Pancreas (tissue), 10 donors: ENCODE data around the gene PIK3C3. TPM values are rescaled to one million over a fixed set of nuclear protein-coding genes. Genes with fewer than 3 reads are reported as not detected.
A peak's percentile ranks its signal among the peaks of the same experiment; 100 is the strongest.

Experiments used
- ATAC-seq, 4 donors: fragments of 200-7000 bp; cut with Tn5 transposase; one replicate each; pipeline versions ENCODE4 v1.8.0 to v1.9.1; 2020; ENCODE audit warnings: mild to moderate bottlenecking in 4 of 4, moderate library complexity in 4 of 4
- DNase-seq, 6 donors: peaks; one replicate each; pipeline ENCODE4 v3.0.0-alpha.2; 2020
- FAIRE-seq: peaks from 2 replicates; lab custom pipeline; 2012; peaks lifted over from hg19 to GRCh38; lab: Jason Lieb, UNC
- H3K27ac ChIP-seq, 4 donors: fragments of 200-600 bp; sonication (generic); 1 replicate in 3 of 4; 2 replicates in 1 of 4; pipeline versions ENCODE4 v1.5.0 to v1.8.0; 2020
- H3K27me3 ChIP-seq, 4 donors: fragments of 200-600 bp; one replicate each; pipeline ENCODE4 v1.8.0; 2021
- H3K36me3 ChIP-seq, 3 donors: fragments of 200-600 bp; sonication (generic) in 1 of 3; one replicate each; pipeline versions ENCODE4 v1.5.0 to v1.8.0; 2020 to 2021
- H3K4me1 ChIP-seq, 3 donors: fragments of 200-600 bp; one replicate each; pipeline ENCODE4 v1.8.0; 2021
- H3K4me3 ChIP-seq, 4 donors: fragments of 200-600 bp; sonication (generic) in 2 of 4; one replicate each; pipeline versions ENCODE4 v1.5.0 to v1.8.0; 2020 to 2021
- H3K9me3 ChIP-seq, 4 donors: fragments of 200-600 bp; one replicate each; pipeline ENCODE4 v1.8.0; 2021
- WGBS, 2 donors: extraction: QIAGEN DNeasy Blood & Tissue Kit; methylation state at CpG; one replicate each; pipeline ENCODE4 v1.1.7; 2013; 5-methylcytosine and 5-hydroxymethylcytosine counted together
- intact Hi-C, 3 donors: fragments of 100-400 bp; cut with DNase I; formaldehyde crosslinking; loops; one replicate each; pipeline versions ENCODE4 v1.11.1 to v1.14.2; 2022
- polyA plus RNA-seq, 2 donors: library from polyadenylated mRNA; stranded (reverse); fragments of 200-250 nt; gene quantifications; one replicate each; pipeline ENCODE4 v1.2.3, GENCODE V29; 2013
- total RNA-seq, 6 donors: library from RNA; stranded (reverse); fragmentation: NEBNext Ultra II Directional in 4 of 6; extraction: Animal tissue kit (Norgen Biotek cat#: 25700) in 4 of 6; gene quantifications; one replicate each; pipeline versions ENCODE4 v1.2.1 to v1.2.4, GENCODE V29; 2021 to 2023
- TF ChIP-seq, protein P1 (sequence below), 4 donors: fragments of 200-600 bp; sonication (generic) in 3 of 4; IDR thresholded peaks; one replicate each; pipeline versions ENCODE4 v1.5.0 to v1.8.0; 2021; ENCODE audit warnings: antibody characterized with exemption in 4 of 4
- donor health status: healthy with polysubstance abuse.
- donor health status: DM: no; HTN: no; CAD: no; lungs with moderate emphysema.
- donor health status: DM: no; HTN: no; CAD: no.
- donor health status: control.
- donor health status: control.
- donor health status: Bipolar disorder and iron deficiency.
- donor health status: DM: yes; HTN: yes; CAD: no.
- donor health status: DM: no; HTN: no; CAD: no.
- donor health status: DM: no; HTN: no; CAD: no.
- donor health status: DM: yes; HTN: yes; CAD: no.

Gene PIK3C3
- total and polyA plus RNA-seq, 8 donors, result 15.4 to 32.3 (median 19.5) TPM

DNA sequence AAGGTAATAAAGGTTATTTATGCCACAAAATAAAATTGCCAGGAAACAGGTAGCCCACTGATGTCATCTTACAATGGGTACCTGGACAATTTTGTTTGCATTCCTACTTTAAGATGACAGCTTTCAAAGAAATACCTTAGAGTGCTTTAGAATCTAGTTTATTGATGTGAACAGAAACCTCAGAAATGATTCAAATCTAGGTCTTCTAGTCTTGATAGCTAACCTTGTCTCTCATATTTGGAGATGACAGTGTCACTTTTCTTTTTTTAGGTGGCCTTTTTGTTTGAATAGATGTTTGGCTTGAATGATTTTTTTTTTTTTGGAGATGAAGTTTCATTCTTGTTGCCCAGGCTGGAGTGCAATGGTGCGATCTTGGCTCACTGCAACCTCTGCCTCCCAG is 69.1 kb downstream of the PIK3C3 start:
- Histone ChIP-seq H3K9me3 (no peaks in the 10 kb centered on the region), H3K4me1 (no peaks in the 10 kb centered on the region), H3K27ac (no peak overlapping the region), H3K27me3 (no peaks in the 10 kb centered on the region), H3K4me3 (no peak overlapping the region), H3K36me3 (peaks cover 0 to 3% (median 0%) of the 10 kb centered on the region in 3 donors)
- TF ChIP-seq, protein P1, sequence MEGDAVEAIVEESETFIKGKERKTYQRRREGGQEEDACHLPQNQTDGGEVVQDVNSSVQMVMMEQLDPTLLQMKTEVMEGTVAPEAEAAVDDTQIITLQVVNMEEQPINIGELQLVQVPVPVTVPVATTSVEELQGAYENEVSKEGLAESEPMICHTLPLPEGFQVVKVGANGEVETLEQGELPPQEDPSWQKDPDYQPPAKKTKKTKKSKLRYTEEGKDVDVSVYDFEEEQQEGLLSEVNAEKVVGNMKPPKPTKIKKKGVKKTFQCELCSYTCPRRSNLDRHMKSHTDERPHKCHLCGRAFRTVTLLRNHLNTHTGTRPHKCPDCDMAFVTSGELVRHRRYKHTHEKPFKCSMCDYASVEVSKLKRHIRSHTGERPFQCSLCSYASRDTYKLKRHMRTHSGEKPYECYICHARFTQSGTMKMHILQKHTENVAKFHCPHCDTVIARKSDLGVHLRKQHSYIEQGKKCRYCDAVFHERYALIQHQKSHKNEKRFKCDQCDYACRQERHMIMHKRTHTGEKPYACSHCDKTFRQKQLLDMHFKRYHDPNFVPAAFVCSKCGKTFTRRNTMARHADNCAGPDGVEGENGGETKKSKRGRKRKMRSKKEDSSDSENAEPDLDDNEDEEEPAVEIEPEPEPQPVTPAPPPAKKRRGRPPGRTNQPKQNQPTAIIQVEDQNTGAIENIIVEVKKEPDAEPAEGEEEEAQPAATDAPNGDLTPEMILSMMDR (IDR thresholded peaks at IDR 0.05), result no peak
- intact Hi-C loops, result no loop called here
- DNase-seq, result no peak
- 100% methylated on average over 1 of the region's 1 CpG for WGBS, 2 donors
- no peak for ATAC-seq
- FAIRE-seq, result no peak

DNA sequence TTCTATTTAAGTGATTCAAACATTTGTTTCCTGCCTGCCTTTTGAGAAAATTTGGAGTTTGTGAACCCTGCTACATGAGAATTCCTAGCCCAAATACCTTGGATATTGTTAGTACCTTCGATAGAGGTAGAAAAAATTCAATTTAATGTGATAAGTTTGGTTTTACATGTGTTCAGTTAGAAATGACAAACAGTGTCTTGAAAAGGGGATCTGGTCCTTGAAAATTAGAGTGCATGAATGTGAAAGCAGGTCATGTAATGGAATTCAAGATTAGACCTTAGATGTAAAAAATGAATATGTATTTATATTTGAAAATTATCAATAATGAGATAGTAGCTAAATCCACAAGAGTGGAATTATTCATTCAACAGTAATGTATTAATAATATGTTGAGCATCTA is 70.5 kb downstream of the PIK3C3 start:
- H3K27me3 ChIP-seq, result no peaks in the 10 kb centered on the region
- H3K4me3 ChIP-seq, result no peak overlapping the region
- no peak overlapping the region for H3K27ac ChIP-seq
- intact Hi-C loops, result no loop called here
- H3K36me3 ChIP-seq, result peaks cover 0 to 3% (median 0%) of the 10 kb centered on the region in 3 donors
- H3K4me1 ChIP-seq, result no peaks in the 10 kb centered on the region
- TF ChIP-seq, protein P1 (IDR thresholded peaks at IDR 0.05), result no peak
- ATAC-seq (no peak), FAIRE-seq (no peak), DNase-seq (no peak)
- 90 to 91% methylated on average over 1 of the region's 1 CpG for WGBS, 2 donors
- no peaks in the 10 kb centered on the region for H3K9me3 ChIP-seq

GRCh38 chr18:42025974-42026625 is 71.1 kb downstream of the PIK3C3 start:
- no peaks in the 10 kb centered on the region for H3K4me1 ChIP-seq
- no peak overlapping the region for H3K4me3 ChIP-seq
- FAIRE-seq (no peak), DNase-seq (no peak), ATAC-seq (no peak)
- peaks cover 0 to 3% (median 0%) of the 10 kb centered on the region in 3 donors for H3K36me3 ChIP-seq
- WGBS, 2 donors, result 83 to 85% methylated on average over 5 of the region's 5 CpGs
- TF ChIP-seq, protein P1 (IDR thresholded peaks at IDR 0.05), result no peak
- no peaks in the 10 kb centered on the region for H3K9me3 ChIP-seq
- no peak overlapping the region for H3K27ac ChIP-seq
- H3K27me3 ChIP-seq, result no peaks in the 10 kb centered on the region
- intact Hi-C loops, result no loop called here

- WGBS, 2 donors, result 38% methylated on average over 6 of the region's 6 CpGs
- ATAC-seq (peak in 3 of 4 donors; percentile 78 to 80 (median 80)), FAIRE-seq (no peak), DNase-seq (no peak)
- Histone ChIP-seq H3K36me3 (peaks cover 0 to 5% (median 0%) of the 10 kb centered on the region in 3 donors), H3K27ac (no peak overlapping the region), H3K4me1 (no peaks in the 10 kb centered on the region), H3K9me3 (no peaks in the 10 kb centered on the region), H3K4me3 (no peak overlapping the region), H3K27me3 (no peaks in the 10 kb centered on the region)
- TF ChIP-seq, protein P1 (IDR thresholded peaks at IDR 0.05), result peak; percentile 46 to 73 (median 57)
- intact Hi-C loops, result no loop called here
Measured at GRCh38 chr18:42028247-42028832, 73.3 kb downstream of the PIK3C3 start.

GRCh38 chr18:42029092-42029491 is 74.1 kb downstream of the PIK3C3 start:
- intact Hi-C loops, result no loop called here
- FAIRE-seq, result no peak
- no peaks in the 10 kb centered on the region for H3K27me3 ChIP-seq
- 81 to 82% methylated on average over 7 of the region's 7 CpGs for WGBS, 2 donors
- TF ChIP-seq, protein P1 (IDR thresholded peaks at IDR 0.05), result no peak
- H3K9me3 ChIP-seq, result no peaks in the 10 kb centered on the region
- H3K4me3 ChIP-seq, result no peak overlapping the region
- H3K4me1 ChIP-seq, result no peaks in the 10 kb centered on the region
- H3K27ac ChIP-seq, result no peak overlapping the region
- ATAC-seq, result no peak
- peaks cover 0 to 5% (median under 1%) of the 10 kb centered on the region in 3 donors for H3K36me3 ChIP-seq
- no peak for DNase-seq
